ENCODE results near the gene B4GALT1.

DNA sequence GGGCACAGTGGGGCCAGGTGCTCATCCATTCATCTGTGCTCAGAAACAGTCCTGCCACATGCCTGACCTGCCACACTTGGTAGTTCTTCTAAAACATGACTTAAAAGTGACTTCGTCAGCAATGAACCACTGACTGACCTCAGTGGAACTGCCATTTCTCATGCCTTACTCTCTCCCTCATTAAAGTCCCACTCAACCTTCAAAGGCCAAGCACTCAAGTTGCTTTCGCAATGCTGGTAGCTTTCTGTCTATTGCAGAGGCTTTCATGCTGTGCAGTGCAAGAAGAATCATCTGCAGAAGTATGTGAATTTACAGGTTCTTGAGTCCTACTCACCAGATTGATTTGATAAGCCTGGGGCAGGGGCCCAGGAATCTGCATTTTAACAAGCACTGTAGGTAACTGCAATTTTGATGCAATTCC lies 23.9 kb downstream of the B4GALT1 start:
- TF ChIP-seq POLR2A (IDR thresholded peaks at IDR 0.05) (no peak), EP300 (IDR thresholded peaks at IDR 0.05) (no peak)
- TF ChIP-seq, protein P1, sequence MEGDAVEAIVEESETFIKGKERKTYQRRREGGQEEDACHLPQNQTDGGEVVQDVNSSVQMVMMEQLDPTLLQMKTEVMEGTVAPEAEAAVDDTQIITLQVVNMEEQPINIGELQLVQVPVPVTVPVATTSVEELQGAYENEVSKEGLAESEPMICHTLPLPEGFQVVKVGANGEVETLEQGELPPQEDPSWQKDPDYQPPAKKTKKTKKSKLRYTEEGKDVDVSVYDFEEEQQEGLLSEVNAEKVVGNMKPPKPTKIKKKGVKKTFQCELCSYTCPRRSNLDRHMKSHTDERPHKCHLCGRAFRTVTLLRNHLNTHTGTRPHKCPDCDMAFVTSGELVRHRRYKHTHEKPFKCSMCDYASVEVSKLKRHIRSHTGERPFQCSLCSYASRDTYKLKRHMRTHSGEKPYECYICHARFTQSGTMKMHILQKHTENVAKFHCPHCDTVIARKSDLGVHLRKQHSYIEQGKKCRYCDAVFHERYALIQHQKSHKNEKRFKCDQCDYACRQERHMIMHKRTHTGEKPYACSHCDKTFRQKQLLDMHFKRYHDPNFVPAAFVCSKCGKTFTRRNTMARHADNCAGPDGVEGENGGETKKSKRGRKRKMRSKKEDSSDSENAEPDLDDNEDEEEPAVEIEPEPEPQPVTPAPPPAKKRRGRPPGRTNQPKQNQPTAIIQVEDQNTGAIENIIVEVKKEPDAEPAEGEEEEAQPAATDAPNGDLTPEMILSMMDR (IDR thresholded peaks at IDR 0.05) = no peak

Measured in ovary (tissue), 3 donors.